DND-41 (cell line): Measurements from ENCODE around the gene LMO4.

Experiments used
- CTCF ChIP-seq: IDR thresholded peaks from 2 replicates; pipeline ENCODE4 v1.5.1; 2012; ENCODE audit warnings: borderline replicate concordance, low read length, moderate library complexity, mild to moderate bottlenecking; ENCODE audit not compliant: poor library complexity, severe bottlenecking; ENCODE audit errors: extremely low read depth
- EZH2 ChIP-seq: IDR thresholded peaks from 3 replicates; pipeline ENCODE4 v1.6.1; 2012; ENCODE audit warnings: borderline replicate concordance, low read depth, mild to moderate bottlenecking, moderate library complexity, low read length, inconsistent platforms; ENCODE audit not compliant: severe bottlenecking

- TF ChIP-seq CTCF (no peak), EZH2 (no peak)
Measured at GRCh38 chr1:87284456-87285240, 44.0 kb upstream of the LMO4 start.
